BE2C (cell line): ENCODE results near the gene METRNL.

ENCODE experiments used
- DNase-seq: peaks from one replicate; pipeline ENCODE4 v3.0.0-alpha.2; 2020
- H3K27me3 ChIP-seq: fragments of 250-450 bp; sonication (Bioruptor Pico); 2 replicates; pipeline ENCODE4 v1.5.1; 2020; ENCODE audit warnings: mild to moderate bottlenecking
- H3K36me3 ChIP-seq: fragments of 250-450 bp; sonication (Bioruptor Pico); 2 replicates; pipeline ENCODE4 v1.5.1; 2020; ENCODE audit warnings: mild to moderate bottlenecking
- H3K4me1 ChIP-seq: fragments of 250-450 bp; sonication (Bioruptor Pico); 2 replicates; pipeline ENCODE4 v1.5.1; 2020
- H3K4me3 ChIP-seq: 2 replicates; pipeline ENCODE4 v1.5.1; 2011; ENCODE audit warnings: low read depth, low read length
- H3K9me3 ChIP-seq: fragments of 250-450 bp; sonication (Bioruptor Pico); 2 replicates; pipeline ENCODE4 v1.5.1; 2020
- CTCF ChIP-seq: IDR thresholded peaks from 2 replicates; pipeline ENCODE4 v1.5.1; 2012; ENCODE audit warnings: mild to moderate bottlenecking, low read depth, low read length

METRNL gene

GRCh38 chr17:83101805-83102480 lies 22.5 kb downstream of the METRNL start:
- DNase-seq = no peak
- H3K27me3 ChIP-seq = peaks cover 20% of the 10 kb centered on the region
- no peaks in the 10 kb centered on the region for H3K36me3 ChIP-seq
- no peaks in the 10 kb centered on the region for H3K9me3 ChIP-seq
- peaks cover 14% of the 10 kb centered on the region for H3K4me1 ChIP-seq
- no peak for TF ChIP-seq CTCF
- H3K4me3 ChIP-seq = no peak overlapping the region

- H3K4me1 ChIP-seq = peaks cover 18% of the 10 kb centered on the region
- H3K36me3 ChIP-seq = no peaks in the 10 kb centered on the region
- DNase-seq = no peak
- peaks cover 20% of the 10 kb centered on the region for H3K27me3 ChIP-seq
- H3K9me3 ChIP-seq = no peaks in the 10 kb centered on the region
- no peak overlapping the region for H3K4me3 ChIP-seq
- TF ChIP-seq CTCF = no peak
Observed at GRCh38 chr17:83103200-83103942, 24.0 kb downstream of the METRNL start.

GRCh38 chr17:83103943-83104311 lies 24.5 kb downstream of the METRNL start:
- no peak overlapping the region for H3K4me3 ChIP-seq
- no peak for TF ChIP-seq CTCF
- H3K27me3 ChIP-seq = peaks cover 15% of the 10 kb centered on the region

GRCh38 chr17:83104577-83105505 lies 25.4 kb downstream of the METRNL start:
- no peak for DNase-seq
- H3K4me3 ChIP-seq = no peak overlapping the region
- no peaks in the 10 kb centered on the region for H3K36me3 ChIP-seq
- H3K4me1 ChIP-seq = peaks cover 22% of the 10 kb centered on the region
- peaks cover 9% of the 10 kb centered on the region for H3K27me3 ChIP-seq
- H3K9me3 ChIP-seq = no peaks in the 10 kb centered on the region
- TF ChIP-seq CTCF = no peak

More at GRCh38 chr17:83103943-83104311, 24.5 kb downstream of the METRNL start:
- peaks cover 18% of the 10 kb centered on the region for H3K4me1 ChIP-seq
- no peak for DNase-seq
- no peaks in the 10 kb centered on the region for H3K36me3 ChIP-seq
- H3K9me3 ChIP-seq = no peaks in the 10 kb centered on the region

GRCh38 chr17:83105512-83105911 lies 26.1 kb downstream of the METRNL start:
- Histone ChIP-seq H3K4me1 (peaks cover 22% of the 10 kb centered on the region), H3K27me3 (peaks cover 7% of the 10 kb centered on the region), H3K4me3 (no peak overlapping the region), H3K36me3 (no peaks in the 10 kb centered on the region), H3K9me3 (no peaks in the 10 kb centered on the region)
- DNase-seq = no peak
- TF ChIP-seq CTCF = no peak
